ENCODE data around the gene ABCF2.

DNA sequence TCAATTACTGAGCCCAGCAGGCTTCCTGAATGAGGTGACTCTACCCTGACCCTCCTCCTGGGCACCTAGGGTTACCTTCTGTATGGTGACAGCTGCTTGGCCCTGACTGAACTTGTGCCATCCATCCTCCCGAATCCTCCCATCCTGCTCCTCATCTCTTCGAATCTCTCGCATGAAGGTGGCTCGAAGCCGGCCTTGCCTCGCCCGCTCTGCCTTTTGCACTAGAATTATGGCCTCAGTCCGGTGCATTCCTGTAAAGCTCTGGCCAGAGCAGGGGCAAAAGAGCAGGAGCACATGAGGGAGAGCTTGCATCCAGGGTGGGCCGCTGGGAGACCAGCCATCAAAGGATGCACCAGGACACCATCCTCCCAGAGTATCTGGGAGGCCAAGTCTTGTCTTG, 24.2 kb downstream of the ABCF2 start:
- TF ChIP-seq, protein P1, sequence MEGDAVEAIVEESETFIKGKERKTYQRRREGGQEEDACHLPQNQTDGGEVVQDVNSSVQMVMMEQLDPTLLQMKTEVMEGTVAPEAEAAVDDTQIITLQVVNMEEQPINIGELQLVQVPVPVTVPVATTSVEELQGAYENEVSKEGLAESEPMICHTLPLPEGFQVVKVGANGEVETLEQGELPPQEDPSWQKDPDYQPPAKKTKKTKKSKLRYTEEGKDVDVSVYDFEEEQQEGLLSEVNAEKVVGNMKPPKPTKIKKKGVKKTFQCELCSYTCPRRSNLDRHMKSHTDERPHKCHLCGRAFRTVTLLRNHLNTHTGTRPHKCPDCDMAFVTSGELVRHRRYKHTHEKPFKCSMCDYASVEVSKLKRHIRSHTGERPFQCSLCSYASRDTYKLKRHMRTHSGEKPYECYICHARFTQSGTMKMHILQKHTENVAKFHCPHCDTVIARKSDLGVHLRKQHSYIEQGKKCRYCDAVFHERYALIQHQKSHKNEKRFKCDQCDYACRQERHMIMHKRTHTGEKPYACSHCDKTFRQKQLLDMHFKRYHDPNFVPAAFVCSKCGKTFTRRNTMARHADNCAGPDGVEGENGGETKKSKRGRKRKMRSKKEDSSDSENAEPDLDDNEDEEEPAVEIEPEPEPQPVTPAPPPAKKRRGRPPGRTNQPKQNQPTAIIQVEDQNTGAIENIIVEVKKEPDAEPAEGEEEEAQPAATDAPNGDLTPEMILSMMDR (conservative IDR thresholded peaks at IDR 0.05; ENCODE audit: low read length), result no peak
- TF ChIP-seq EZH2phosphoT487 (IDR thresholded peaks at IDR 0.05; ENCODE audit: borderline replicate concordance, low read depth, low read length), result no peak

All from OCI-LY7 (cell line).